OCI-LY7 (cell line): ENCODE measurements around the gene MAP1S. TPM values are rescaled to one million over a fixed set of nuclear protein-coding genes. Genes with fewer than 3 reads are reported as not detected.
"Not testable (repeated sequence)": the region's sequence is repeated elsewhere in the genome, so short reads cannot be mapped to it uniquely, and the experiment has no call there.

Experiments
- BruUV-seq: library from RNA; stranded (reverse); fragments of 400-500 nt; replicated peaks from 2 replicates; lab custom pipeline; 2021; lab: Mats Ljungman, UMichigan
- CTCF ChIA-PET: fragments of 300-600 bp; sonication (Branson Sonifier 250); formaldehyde crosslinking; loops from one replicate; lab custom pipeline; 2022; ENCODE audit warnings: antibody characterized with exemption; ENCODE audit not compliant: unreplicated experiment; lab: Charles Lee
- POLR2A ChIA-PET: fragments of 300-600 bp; sonication (Branson Sonifier 250); formaldehyde crosslinking; loops from one replicate; lab custom pipeline; 2022; ENCODE audit warnings: antibody characterized with exemption; lab: Charles Lee
- DNase-seq: peaks from one replicate; pipeline ENCODE4 v3.0.0-alpha.2; 2015; ENCODE audit warnings: low spot score
- H2AFZ ChIP-seq: fragments of 200-600 bp; sonication (generic), shearing (Covaris generic); 2 replicates; pipeline ENCODE4 v1.6.1; 2014; ENCODE audit warnings: mild to moderate bottlenecking, antibody characterized with exemption, low read length, moderate library complexity
- H3K27ac ChIP-seq: fragments of 200-600 bp; sonication (generic); 2 replicates; pipeline ENCODE4 v1.5.1; 2014; ENCODE audit warnings: mixed run types, low read depth, mild to moderate bottlenecking, moderate library complexity, low read length, inconsistent platforms; ENCODE audit not compliant: poor library complexity, severe bottlenecking
- H3K36me3 ChIP-seq: fragments of 200-600 bp; sonication (generic); 2 replicates; pipeline ENCODE4 v1.6.1; 2014; ENCODE audit warnings: mild to moderate bottlenecking, antibody characterized with exemption, low read length, moderate library complexity, mixed read lengths; ENCODE audit not compliant: insufficient read depth
- H3K4me1 ChIP-seq: fragments of 200-600 bp; sonication (generic); 2 replicates; pipeline ENCODE4 v1.5.1; 2014; ENCODE audit warnings: mild to moderate bottlenecking, low read length; ENCODE audit not compliant: insufficient read depth, poor library complexity, severe bottlenecking
- H3K4me2 ChIP-seq: fragments of 200-600 bp; sonication (generic); 2 replicates; pipeline ENCODE4 v1.6.1; 2014; ENCODE audit warnings: mild to moderate bottlenecking, low read length
- H3K4me3 ChIP-seq: fragments of 200-600 bp; sonication (generic); 2 replicates; pipeline ENCODE4 v1.5.1; 2014; ENCODE audit warnings: mild to moderate bottlenecking, low read depth, low read length; ENCODE audit not compliant: poor library complexity, severe bottlenecking
- H3K79me2 ChIP-seq: fragments of 200-600 bp; sonication (generic); 2 replicates; pipeline ENCODE4 v1.6.1; 2016; ENCODE audit warnings: low read depth, mild to moderate bottlenecking, low read length, moderate library complexity, mixed read lengths; ENCODE audit not compliant: insufficient read depth
- H3K9me2 ChIP-seq: fragments of 200-600 bp; sonication (generic); 2 replicates; pipeline ENCODE4 v1.6.1; 2016; ENCODE audit warnings: mild to moderate bottlenecking, low read length, mixed read lengths; ENCODE audit not compliant: insufficient read depth
- H3K9me3 ChIP-seq: fragments of 200-600 bp; sonication (generic); 2 replicates; pipeline ENCODE4 v1.6.1; 2014; ENCODE audit warnings: mild to moderate bottlenecking, mixed run types, low read length, mixed read lengths
- H4K20me1 ChIP-seq: fragments of 200-600 bp; sonication (generic); 2 replicates; pipeline ENCODE4 v1.6.1; 2014; ENCODE audit warnings: mild to moderate bottlenecking, antibody characterized with exemption, low read length, moderate library complexity, mixed read lengths; ENCODE audit not compliant: insufficient read depth
- EZH2phosphoT487 ChIP-seq: fragments of 200-600 bp; sonication (generic); IDR thresholded peaks from 2 replicates; pipeline ENCODE4 v1.6.1; 2018; ENCODE audit warnings: low read depth, borderline replicate concordance, mild to moderate bottlenecking, mixed run types, antibody characterized with exemption, low read length, moderate library complexity, mixed read lengths
- intact Hi-C: fragments of 100-400 bp; cut with micrococcal nuclease; formaldehyde crosslinking; loops from one replicate; pipeline ENCODE4 v1.10.0; 2022; ENCODE audit not compliant: unreplicated experiment
- total RNA-seq, 2 experiments: library from RNA; depleted of rRNA in 1 of 2; stranded (reverse); fragments of >200 nt in 1 of 2; shearing (Covaris generic) in 1 of 2; gene quantifications; 2 replicates each; pipeline ENCODE4 v1.2.3, GENCODE V29; 2014 to 2022
- TF ChIP-seq, protein P1 (sequence below): fragments of 200-600 bp; sonication (generic); conservative IDR thresholded peaks from 2 replicates; pipeline ENCODE4 v1.5.1; 2014; ENCODE audit warnings: mild to moderate bottlenecking, antibody characterized with exemption, low read length, moderate library complexity, mixed read lengths

MAP1S gene
- total RNA-seq, 2 experiments from 2014 or later = 31.6 to 53.1 TPM

DNA sequence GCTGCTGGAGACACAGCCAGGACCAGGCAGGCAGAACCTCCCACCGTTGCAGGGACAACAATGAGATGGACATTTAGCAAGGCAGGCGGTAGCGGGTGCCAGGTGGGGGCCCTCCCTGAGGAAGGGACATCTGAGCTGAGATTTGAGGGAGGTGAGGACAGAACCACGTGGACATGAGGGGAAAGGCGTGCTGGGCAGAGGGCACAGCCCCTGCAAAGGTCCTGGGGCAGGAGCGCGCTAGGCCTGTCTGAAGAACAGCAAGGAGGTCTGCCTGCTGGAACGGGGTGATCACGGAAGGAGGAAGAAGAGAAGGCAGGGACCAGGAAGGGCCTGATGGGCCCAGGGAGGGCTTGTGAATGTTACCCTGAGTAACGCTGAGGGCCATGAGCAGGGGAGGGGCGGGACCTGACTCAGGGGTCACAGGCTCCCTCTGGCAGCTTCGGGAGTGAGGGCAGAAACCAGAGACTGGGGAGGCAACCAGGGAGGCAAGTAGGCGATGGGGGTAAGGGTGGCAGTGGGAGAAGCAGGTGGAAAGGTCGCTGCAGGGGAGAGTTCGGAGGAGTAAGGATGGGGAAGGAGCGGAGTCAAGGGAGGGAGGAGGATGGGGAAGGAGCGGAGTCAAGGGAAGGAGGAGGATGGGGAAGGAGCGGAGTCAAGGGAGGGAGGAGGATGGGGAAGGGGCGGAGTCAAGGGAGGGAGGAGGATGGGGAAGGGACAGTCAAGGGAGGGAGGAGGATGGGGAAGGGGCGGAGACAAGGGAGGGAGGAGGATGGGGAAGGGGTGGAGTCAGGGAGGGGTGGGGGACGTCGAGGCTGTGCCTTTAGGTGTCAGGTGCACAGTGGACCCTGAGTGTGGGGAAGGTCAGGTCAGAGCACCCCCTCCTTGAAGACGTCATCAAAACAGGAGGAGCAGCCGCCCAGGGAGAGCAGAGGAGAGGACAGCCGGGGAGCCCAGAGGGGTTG is 60.0 kb downstream of the MAP1S start:
- H3K4me3 ChIP-seq = no peak overlapping the region
- no TSS peak for BruUV-seq
- CTCF ChIA-PET = no interaction called here
- no peaks in the 10 kb centered on the region for H3K79me2 ChIP-seq
- H3K36me3 ChIP-seq = peaks cover 85% of the 10 kb centered on the region
- no peak overlapping the region for H3K27ac ChIP-seq
- no peak overlapping the region for H3K4me2 ChIP-seq
- peaks cover 12% of the 10 kb centered on the region for H3K4me1 ChIP-seq
- no peak overlapping the region for H2AFZ ChIP-seq
- POLR2A ChIA-PET = interaction anchor here (0.6 kb wide), 1 partner anchor 302 kb away, joined by 6 read pairs; no protein-coding TSS in a partner anchor
- intact Hi-C loops = no loop called here
- no peaks in the 10 kb centered on the region for H3K9me2 ChIP-seq
- TF ChIP-seq, protein P1, sequence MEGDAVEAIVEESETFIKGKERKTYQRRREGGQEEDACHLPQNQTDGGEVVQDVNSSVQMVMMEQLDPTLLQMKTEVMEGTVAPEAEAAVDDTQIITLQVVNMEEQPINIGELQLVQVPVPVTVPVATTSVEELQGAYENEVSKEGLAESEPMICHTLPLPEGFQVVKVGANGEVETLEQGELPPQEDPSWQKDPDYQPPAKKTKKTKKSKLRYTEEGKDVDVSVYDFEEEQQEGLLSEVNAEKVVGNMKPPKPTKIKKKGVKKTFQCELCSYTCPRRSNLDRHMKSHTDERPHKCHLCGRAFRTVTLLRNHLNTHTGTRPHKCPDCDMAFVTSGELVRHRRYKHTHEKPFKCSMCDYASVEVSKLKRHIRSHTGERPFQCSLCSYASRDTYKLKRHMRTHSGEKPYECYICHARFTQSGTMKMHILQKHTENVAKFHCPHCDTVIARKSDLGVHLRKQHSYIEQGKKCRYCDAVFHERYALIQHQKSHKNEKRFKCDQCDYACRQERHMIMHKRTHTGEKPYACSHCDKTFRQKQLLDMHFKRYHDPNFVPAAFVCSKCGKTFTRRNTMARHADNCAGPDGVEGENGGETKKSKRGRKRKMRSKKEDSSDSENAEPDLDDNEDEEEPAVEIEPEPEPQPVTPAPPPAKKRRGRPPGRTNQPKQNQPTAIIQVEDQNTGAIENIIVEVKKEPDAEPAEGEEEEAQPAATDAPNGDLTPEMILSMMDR = no peak
- no peak for TF ChIP-seq EZH2phosphoT487
- no peak for DNase-seq
- no peaks in the 10 kb centered on the region for H4K20me1 ChIP-seq
- no peaks in the 10 kb centered on the region for H3K9me3 ChIP-seq

DNA sequence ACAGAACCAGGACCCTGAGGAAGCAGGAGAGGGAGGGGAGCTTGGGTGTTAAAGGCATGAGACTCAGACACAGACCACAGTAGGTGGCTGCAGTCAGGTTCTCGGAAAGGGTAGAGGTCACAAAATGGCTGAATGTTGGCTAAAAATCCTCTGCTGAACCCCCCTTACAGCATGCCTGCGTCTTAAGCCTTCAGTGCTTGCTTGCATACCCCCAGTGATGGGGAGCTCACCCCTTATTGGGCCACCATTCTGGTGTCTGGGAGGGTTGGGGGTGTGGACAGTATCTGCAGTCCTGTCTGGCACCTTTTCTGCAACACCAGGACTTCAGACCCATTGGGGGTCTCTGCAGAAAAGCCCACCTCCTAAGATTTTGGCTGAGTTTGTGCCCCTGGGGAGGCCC is 61.5 kb downstream of the MAP1S start:
- no peak overlapping the region for H3K4me3 ChIP-seq
- POLR2A ChIA-PET = no interaction called here

DNA sequence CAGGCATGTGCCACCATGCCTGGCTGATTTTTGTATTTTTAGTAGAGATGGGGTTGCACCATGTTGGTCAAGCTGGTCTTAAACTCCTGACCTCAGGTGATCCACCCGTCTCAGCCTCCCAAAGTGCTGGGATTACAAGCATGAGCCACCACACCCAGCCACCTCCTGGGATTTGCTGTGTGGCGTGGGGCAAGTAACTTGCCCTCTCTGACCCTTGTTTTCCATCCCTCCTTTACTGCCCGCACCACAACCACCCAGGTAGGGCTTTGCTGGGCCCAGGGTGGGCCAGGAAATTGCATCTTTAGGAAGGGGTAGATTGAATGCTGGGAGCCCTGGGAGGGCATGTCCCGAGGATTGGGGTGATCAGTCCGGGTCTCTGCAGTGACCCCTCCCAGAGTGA is 64.4 kb downstream of the MAP1S start:
- H3K27ac ChIP-seq, POLR2A ChIA-PET, H3K9me2 ChIP-seq, H3K4me1 ChIP-seq, DNase-seq, CTCF ChIA-PET, H4K20me1 ChIP-seq, H3K79me2 ChIP-seq, H3K4me3 ChIP-seq, H2AFZ ChIP-seq, BruUV-seq, H3K4me2 ChIP-seq, H3K9me3 ChIP-seq: not testable (repeated sequence)
- intact Hi-C loops = loop anchor here (1.0 to 2.0 kb wide), 2 partner anchors 71 to 79 kb away; no protein-coding TSS in a partner anchor
- peaks cover 84% of the 10 kb centered on the region for H3K36me3 ChIP-seq

More for the DNA sequence above, 61.5 kb downstream of the MAP1S start:
- TF ChIP-seq, protein P1 = no peak
- TF ChIP-seq EZH2phosphoT487 = no peak
- no TSS peak for BruUV-seq
- Histone ChIP-seq H3K4me1 (peaks cover 11% of the 10 kb centered on the region), H3K27ac (no peak overlapping the region), H3K79me2 (no peaks in the 10 kb centered on the region), H3K36me3 (peaks cover 85% of the 10 kb centered on the region), H2AFZ (no peak overlapping the region), H4K20me1 (no peaks in the 10 kb centered on the region), H3K4me2 (no peak overlapping the region), H3K9me3 (no peaks in the 10 kb centered on the region), H3K9me2 (no peaks in the 10 kb centered on the region)
- CTCF ChIA-PET = no interaction called here
- DNase-seq = no peak
- intact Hi-C loops = no loop called here

Other genes with a start within 250 kb of the MAP1S start
- 2.5 and 3.3 TPM in 2 replicates for gene SLC27A1, start 249.0 kb upstream of the MAP1S start, total RNA-seq (2014; rRNA removed; shearing (Covaris generic))
- gene SLC27A1, start 249.0 kb upstream of the MAP1S start, total RNA-seq (2022) = 2.7 and 3.2 TPM in 2 replicates
- 86.5 and 107 TPM in 2 replicates for gene PGLS, start 207.8 kb upstream of the MAP1S start, total RNA-seq (2014; rRNA removed; shearing (Covaris generic))
- 146 and 158 TPM in 2 replicates for gene PGLS, start 207.8 kb upstream of the MAP1S start, total RNA-seq (2022)
- gene COLGALT1, start 163.8 kb upstream of the MAP1S start, total RNA-seq (2014; rRNA removed; shearing (Covaris generic)) = 43.0 and 49.6 TPM in 2 replicates
- gene COLGALT1, start 163.8 kb upstream of the MAP1S start, total RNA-seq (2022) = 57.2 and 68.6 TPM in 2 replicates
- gene UNC13A, start 31.1 kb upstream of the MAP1S start, total RNA-seq (2014; rRNA removed; shearing (Covaris generic)) = 0.80 and 0.92 TPM in 2 replicates
- 0.72 and 0.76 TPM in 2 replicates for gene UNC13A, start 31.1 kb upstream of the MAP1S start, total RNA-seq (2022)
- 80.6 and 85.6 TPM in 2 replicates for gene FCHO1, start 32.0 kb downstream of the MAP1S start, total RNA-seq (2014; rRNA removed; shearing (Covaris generic))
- 107 and 115 TPM in 2 replicates for gene FCHO1, start 32.0 kb downstream of the MAP1S start, total RNA-seq (2022)
- gene B3GNT3, start 75.7 kb downstream of the MAP1S start, total RNA-seq (2014; rRNA removed; shearing (Covaris generic)) = not detected in 2 replicates
- gene B3GNT3, start 75.7 kb downstream of the MAP1S start, total RNA-seq (2022) = not detected in 2 replicates
- gene INSL3, start 102.0 kb downstream of the MAP1S start, total RNA-seq (2014; rRNA removed; shearing (Covaris generic)) = 0.25 TPM in 1 of 2 replicates, not detected in the other
- gene INSL3, start 102.0 kb downstream of the MAP1S start, total RNA-seq (2022) = 0.38 TPM in 1 of 2 replicates, not detected in the other
- gene JAK3, start 128.5 kb downstream of the MAP1S start, total RNA-seq (2014; rRNA removed; shearing (Covaris generic)) = 9.4 and 14.0 TPM in 2 replicates
- gene JAK3, start 128.5 kb downstream of the MAP1S start, total RNA-seq (2022) = 24.4 and 25.3 TPM in 2 replicates
- gene RPL18A, start 140.4 kb downstream of the MAP1S start, total RNA-seq (2014; rRNA removed; shearing (Covaris generic)) = 2,643 and 3,019 TPM in 2 replicates
- 3,145 and 3,253 TPM in 2 replicates for gene RPL18A, start 140.4 kb downstream of the MAP1S start, total RNA-seq (2022)
- 0.03 TPM in 1 of 2 replicates, not detected in the other for gene SLC5A5, start 152.5 kb downstream of the MAP1S start, total RNA-seq (2014; rRNA removed; shearing (Covaris generic))
- gene SLC5A5, start 152.5 kb downstream of the MAP1S start, total RNA-seq (2022) = not detected in 2 replicates
- gene CCDC124, start 213.5 kb downstream of the MAP1S start, total RNA-seq (2014; rRNA removed; shearing (Covaris generic)) = 57.5 and 68.2 TPM in 2 replicates
- 86.8 and 106 TPM in 2 replicates for gene CCDC124, start 213.5 kb downstream of the MAP1S start, total RNA-seq (2022)
- gene KCNN1, start 247.6 kb downstream of the MAP1S start, total RNA-seq (2014; rRNA removed; shearing (Covaris generic)) = 0.51 and 1.1 TPM in 2 replicates
- gene KCNN1, start 247.6 kb downstream of the MAP1S start, total RNA-seq (2022) = 0.57 and 0.61 TPM in 2 replicates